Stimulated activated CD4-positive, alpha-beta T cell treated with anti-CD3 and anti-CD28 coated beads, Interleukin-1b, Interleukin-23, amount 100 ng/mL, for 1 hour (primary cell): ENCODE results near the gene CBX3.
"Not testable (repeated sequence)": the region's sequence is repeated elsewhere in the genome, so short reads cannot be mapped to it uniquely, and the experiment has no call there.

Experiments
- DNase-seq, 2 donors: peaks; one replicate each; pipeline ENCODE4 v3.0.0-alpha.2; 2020; ENCODE audit warnings: low read depth in 2 of 2

Gene CBX3

DNA sequence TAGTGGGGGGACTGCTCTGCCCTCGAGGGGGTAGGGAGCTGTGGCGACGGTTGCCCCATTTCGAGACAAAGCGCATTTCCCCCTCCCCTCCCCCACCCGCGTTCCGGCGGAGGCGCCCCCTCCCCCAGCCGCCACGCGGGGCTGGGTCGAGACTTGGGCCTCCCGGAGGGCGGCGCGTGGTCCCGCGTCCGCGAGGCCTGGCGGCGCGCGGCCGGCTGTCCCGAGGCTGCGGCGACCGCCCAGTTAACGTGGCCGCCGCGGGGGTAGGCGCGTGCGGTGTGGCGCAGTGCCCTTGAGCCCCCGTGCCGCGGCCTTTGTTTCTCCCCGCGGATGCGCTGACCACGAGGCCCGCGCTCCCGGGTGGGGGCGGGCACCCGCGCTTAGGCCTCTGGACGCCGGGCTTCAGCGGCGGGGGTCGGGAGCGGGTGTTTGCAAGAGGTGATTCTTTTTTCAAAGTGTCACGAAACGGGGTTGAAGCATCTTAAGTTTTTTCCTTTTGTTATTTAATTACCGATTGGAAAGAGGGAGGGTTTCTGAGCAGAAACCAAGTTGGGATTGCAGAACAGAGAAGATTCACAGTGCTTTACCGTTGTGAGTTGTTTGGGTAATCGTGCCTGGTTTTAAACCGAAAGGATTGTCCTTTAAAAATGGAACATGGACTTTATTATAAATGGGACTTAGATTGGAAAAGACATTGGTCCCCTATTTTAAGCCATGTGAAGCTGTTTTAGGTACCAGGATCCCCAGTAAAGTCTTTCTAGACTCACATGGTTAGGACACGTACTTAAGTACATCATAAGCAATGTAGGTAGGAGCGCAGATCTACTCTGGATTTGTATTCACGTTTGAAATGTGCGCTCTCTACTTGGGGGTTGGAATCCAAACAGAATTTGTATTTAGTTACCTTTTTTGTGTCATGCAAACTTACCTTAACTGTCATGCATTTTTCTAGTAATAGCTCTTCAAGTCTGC is 760 bp downstream of the CBX3 start:
- DNase-seq: peak; percentile 22 to 49

DNA sequence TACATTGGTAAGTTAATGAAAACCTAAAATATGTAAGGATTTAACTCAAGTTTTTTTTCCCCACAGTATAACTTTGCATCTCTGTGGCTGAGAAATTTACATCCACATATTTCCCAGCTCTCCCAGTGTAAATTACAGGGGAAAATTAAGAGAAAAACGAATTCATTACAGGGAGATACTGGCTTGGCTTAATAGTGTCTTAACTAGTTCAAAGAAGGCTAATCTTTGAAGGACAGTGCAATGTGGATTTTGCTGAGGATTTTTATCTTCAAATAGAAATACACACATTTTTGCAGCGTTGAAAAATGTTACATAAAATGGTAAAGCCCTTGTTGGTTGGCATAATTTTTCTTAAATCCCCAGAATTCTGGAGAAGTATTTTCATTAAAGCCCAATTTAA is 1.5 kb downstream of the CBX3 start:
- DNase-seq: no peak

DNA sequence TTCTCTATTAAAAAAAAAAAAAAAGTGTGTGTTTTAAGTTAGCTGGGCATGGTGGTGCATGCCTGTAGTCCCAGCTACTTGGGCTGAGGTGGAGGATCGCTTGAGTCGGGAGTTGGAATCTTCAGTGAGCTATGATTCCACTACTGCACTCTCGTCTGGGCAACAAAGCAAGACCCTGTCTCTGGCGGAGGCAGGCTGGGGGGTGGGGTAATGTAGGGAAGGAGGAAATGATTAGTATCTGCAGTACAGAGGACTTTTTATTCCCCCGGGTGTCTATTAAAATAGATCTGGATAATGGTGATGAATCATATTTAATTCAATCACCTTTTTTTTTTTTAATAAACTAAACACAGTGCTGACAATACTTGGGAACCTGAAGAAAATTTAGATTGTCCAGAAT is 6.5 kb downstream of the CBX3 start:
- no peak for DNase-seq

DNA sequence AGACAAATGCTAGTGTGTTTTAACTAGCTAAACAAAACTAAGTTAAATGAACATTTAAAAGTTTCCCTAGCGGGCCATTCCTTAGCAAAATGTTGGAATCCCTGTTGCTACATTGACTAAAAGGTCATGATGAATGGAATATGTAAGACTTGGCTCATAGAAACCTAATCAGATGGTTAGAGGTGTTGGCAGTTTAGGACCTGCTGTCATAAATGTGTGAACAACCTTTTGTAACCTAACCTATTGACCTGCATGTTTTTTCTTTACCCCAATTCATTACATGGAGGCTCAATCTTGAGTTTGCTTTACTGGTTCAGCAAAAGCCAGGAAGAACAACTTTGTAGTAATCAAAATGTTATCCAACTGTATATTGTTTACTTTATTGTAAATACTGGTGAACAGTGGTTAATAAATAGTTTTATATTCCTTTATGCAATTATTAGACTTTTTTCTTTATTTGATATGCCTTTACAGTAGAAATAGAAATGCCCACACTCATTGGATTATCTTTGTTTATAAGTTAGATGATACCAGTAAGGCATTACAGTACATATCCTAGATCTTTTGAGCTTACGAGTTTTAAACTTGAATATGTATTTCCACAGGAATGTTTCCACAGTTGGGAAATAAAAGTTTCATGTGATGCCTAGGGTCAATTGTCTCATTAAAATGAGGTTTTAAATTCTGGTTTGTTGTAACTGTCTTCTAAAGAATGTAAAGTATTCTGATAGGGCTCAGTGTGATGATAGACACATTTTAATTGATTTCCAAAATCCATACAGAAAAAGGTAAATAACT is 11.6 kb downstream of the CBX3 start:
- no peak for DNase-seq

DNA sequence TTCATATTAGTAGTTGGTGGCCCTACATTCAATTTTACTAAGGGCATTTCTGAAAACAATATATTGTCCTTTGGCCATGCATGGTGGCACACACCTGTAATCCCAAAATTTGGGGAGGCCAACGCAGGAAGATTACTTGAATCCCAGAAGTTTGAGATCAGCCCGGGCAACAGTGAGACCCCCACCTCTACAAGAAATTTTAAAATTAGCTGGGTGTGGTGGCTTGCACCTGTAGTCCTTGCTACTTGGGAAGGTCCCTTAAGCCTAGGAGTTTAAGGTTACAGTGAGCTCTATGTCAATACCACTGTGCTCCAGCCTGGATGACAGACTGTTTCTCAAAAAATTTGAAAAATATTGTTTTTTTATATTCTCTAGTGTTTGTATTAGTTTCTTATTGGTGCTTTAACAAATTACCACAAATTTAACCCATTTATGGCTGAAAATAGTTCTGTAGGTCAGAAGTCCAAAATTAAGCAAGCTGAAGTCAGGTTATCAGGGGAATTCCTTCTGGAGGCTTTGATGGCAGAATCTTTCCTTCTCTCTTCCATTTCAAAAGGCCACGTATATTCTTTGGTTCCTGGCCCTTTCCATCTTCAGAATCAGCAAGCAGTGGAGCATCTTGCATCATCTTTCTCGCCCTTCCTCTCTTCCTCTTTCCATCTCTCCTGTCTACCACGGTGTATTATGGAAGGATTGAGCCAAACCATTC is 12.4 kb downstream of the CBX3 start:
- no peak for DNase-seq

DNA sequence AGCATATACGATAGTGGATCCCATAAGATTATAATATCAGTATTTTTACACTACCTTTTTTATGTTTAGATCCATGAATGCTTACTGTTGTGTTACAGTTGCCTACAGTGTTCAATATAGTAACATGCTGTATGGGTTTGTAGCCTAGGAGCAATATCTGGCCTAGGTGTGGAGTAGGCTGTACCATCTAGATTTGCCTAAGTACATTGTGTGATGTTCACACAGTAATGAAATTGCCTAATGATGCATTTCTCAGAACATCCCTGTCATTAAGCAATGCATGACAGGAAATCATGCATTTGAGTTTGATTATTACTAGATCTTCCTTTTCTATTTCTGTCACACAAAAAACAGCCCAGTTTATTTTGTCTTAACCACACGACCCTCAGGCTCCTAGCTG is 14.5 kb downstream of the CBX3 start:
- no peak for DNase-seq

DNA sequence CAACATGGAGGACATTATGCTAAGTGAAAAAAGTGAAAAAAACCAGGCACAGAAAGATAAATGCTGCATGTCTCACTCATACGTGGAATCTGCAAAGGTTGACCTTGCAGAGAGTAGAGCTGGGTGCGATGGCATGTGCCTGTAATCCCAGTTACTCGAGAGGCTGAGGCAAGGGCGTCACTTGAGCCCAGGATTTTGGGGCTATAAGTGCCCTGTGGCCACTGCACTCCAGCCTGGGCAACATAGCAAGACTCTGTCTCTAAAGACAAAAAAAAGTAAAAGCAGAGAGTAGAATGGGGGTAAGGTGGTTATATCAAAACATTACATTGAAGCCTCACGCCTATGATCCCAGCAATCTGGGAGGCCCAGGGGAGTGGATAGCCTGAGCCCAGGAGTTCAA is 22.8 kb downstream of the CBX3 start:
- DNase-seq: no peak

DNA sequence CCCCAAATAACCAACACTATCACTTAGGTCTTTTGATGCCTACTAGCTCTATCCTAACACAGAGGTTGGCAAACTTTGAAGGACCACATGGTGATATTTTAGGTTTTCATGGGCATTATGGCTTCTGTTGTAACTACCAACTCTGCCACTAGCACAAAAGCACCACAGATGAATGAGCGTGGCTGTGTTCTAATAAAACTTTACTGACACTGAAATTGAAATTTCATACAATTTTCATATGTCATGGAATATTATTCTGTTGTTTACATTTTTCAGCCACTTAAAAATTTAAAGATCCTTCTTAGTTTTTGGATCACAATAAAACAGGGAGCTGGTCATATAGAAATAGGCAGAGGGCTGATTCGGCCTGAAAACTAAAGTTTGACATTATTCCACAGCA is 26.4 kb downstream of the CBX3 start:
- DNase-seq: no peak

DNA sequence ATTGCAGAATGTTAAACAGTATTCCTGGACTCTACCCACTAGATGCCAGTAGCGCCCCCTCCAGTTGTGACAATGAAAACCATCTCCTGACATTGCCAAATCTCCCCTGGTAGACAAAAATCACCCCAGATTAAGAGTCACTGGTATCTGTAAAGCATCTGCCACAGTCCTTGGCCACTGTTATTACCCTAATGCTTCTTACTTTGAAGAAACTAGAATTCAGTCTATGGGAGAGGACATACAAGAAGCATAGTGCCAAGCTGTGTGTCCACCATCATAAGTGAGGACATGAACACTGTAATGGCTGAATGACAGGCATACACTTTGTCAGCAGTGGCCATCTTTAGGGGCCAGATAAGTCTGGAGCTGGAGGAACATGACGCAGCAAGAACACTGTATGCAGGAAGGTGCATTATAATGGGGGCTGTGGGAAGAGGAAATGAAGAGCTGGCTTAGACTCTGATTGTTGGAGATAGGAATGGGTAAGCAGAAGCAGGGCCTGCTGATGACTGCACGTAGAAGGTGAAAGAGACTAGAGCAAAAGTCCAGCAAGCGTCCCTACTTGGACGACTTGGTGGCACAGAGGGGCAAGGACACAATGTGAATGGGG is 32.5 kb downstream of the CBX3 start:
- DNase-seq: no peak

DNA sequence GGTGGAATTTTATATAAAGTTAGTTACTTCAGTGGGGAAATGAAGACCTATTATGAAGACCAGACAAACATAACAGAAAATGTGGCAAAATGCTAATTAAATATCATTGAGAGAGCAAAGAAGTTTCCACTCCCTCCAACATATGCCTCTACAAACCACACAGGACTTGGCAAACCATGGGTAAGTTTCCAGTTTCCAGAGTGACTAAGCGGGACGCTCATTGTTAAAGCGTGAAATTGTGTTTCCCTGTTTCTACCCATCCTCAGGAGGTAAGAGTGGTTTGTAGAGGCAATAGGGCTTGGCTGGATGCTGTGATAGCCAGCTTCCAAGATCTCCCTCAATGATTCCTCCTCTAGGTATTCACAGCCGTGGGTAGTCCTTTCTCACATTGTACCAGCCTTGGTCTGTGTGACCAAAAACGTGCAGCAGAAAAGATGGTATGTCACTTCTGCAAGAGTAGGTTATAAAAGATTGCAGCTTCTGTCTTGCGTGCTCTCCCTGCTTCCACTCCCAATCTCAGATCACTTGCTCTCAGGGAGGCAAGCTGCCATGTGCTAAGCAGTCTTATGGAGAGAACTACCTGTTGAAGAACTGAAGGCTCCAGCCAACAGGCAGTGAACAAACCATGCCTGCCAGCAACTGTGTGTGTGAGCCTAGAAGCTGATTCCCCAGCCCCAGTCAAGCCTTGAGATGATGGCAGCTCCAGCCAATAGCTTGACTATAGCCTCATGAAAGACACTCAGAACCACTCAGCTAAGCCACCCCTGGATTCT is 35.7 kb downstream of the CBX3 start:
- no peak for DNase-seq

DNA sequence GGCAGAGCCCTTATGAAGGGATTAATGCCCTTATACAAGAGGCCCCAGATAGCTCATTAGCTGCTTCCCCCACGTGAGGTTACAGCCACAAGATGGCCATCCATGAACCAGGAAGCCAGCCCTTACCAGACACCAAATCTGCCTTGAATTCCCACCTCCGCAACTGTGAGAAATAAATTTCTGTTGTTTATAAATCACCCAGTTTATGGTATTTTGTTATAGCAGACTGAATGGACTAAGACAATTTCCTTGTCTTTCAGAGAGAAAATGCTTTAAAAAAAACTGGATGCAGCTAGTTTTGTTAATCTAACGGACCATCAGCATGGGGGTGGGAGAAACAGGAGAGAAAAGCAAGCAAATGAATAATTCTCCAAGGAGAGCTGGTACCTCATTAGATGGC is 36.5 kb downstream of the CBX3 start:
- DNase-seq: no peak

DNA sequence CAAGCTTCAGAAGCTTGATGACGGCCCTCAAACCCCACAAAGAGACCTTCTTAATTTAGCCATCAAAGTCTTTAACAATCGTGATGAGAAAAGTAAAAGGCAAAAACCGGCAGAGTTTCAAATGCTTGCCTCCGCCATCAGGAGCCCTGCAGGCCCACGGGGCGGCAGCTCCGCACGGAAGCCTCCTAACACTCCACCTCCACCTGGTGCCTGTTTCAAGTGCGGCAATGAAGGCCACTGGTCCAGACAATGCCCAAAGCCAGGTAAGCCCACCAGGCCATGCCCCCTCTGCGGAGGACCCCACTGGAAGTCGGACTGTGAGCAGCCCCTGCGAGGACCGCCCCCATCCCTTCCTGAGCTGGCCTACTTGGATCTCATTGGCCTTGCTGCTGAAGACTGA is 43.6 kb downstream of the CBX3 start:
- no peak for DNase-seq

DNA sequence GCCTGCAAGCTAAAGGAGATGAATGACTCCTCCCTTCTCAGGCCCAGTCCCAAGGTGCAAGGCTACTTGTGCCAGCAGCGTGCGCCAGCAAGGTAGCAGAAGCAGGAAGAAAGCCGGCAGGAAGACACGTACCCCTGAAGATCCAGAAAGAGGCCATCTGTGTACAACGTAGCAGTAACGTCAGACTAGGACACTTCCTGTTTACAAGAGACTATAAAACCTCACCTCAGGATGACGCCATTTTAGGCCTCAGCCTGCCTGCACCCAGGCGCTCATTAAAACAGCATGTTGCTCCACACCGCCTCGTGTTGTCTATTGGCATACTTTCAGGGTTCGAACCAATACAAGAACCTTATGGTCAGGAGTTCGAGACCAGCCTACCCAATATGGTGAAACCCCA is 48.7 kb downstream of the CBX3 start:
- DNase-seq: no peak

DNA sequence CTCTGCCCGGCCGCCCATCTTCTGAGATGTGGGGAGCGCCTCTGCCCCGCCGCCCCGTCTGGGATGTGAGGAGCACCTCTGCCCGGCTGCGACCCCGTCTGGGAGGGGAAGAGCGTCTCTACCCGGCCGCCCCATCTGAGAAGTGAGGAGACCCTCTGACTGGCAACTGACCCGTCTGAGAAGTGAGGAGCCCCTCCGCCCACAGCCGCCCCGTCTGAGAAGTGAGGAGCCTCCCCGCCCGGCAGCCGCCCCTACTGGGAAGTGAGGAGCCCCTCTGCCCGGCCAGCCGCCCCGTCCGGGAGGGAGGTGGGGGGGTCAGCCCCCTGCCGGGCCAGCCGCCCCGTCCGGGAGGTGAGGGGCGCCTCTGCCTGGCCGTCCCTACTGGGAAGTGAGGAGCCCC is 60.3 kb downstream of the CBX3 start:
- DNase-seq: not testable (repeated sequence)
